ENCODE results near the gene MORN5.

DNA sequence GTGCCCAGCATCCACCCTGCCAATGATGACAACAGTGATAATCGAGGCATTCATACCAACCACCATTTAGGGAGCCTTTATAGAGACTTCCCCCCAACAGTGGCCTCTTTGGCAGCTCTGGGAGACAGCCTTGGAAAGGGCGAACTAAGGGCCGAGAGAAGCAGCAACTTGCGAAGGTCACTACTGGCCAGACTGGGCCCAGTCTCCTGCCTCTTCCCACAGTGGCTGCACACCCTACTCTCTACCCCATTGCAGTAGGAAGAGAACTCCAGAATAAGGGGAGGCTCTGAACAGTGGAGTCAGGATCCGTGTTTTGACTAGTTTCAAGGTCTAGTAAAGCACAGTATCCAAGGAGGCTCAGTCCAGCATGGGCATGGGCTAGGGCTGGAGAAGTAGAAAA lies 63.7 kb downstream of the MORN5 start:
- TF ChIP-seq, protein P1, sequence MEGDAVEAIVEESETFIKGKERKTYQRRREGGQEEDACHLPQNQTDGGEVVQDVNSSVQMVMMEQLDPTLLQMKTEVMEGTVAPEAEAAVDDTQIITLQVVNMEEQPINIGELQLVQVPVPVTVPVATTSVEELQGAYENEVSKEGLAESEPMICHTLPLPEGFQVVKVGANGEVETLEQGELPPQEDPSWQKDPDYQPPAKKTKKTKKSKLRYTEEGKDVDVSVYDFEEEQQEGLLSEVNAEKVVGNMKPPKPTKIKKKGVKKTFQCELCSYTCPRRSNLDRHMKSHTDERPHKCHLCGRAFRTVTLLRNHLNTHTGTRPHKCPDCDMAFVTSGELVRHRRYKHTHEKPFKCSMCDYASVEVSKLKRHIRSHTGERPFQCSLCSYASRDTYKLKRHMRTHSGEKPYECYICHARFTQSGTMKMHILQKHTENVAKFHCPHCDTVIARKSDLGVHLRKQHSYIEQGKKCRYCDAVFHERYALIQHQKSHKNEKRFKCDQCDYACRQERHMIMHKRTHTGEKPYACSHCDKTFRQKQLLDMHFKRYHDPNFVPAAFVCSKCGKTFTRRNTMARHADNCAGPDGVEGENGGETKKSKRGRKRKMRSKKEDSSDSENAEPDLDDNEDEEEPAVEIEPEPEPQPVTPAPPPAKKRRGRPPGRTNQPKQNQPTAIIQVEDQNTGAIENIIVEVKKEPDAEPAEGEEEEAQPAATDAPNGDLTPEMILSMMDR (IDR thresholded peaks at IDR 0.05) = no peak
- no peak for TF ChIP-seq POLR2AphosphoS5 (IDR thresholded peaks at IDR 0.05)
- TF ChIP-seq POLR2A (IDR thresholded peaks at IDR 0.05) = no peak
